WTC11 (cell line): Measurements from ENCODE around the gene PRKX.

Experiments
- ATF1 ChIP-seq: sonication (generic); formaldehyde crosslinking; IDR thresholded peaks from 2 replicates; pipeline ENCODE4 v1.8.1; 2023; ENCODE audit warnings: mild to moderate bottlenecking, moderate library complexity, missing genetic modification reagents
- FOXP1 ChIP-seq: sonication (generic); formaldehyde crosslinking; IDR thresholded peaks from 2 replicates; pipeline ENCODE4 v1.8.0; 2022; ENCODE audit warnings: missing genetic modification reagents, mild to moderate bottlenecking, moderate library complexity, borderline replicate concordance
- GRHL2 ChIP-seq: fragments of 250-450 bp; sonication (Bioruptor Pico); IDR thresholded peaks from 2 replicates; pipeline ENCODE4 v1.8.0; 2022; ENCODE audit warnings: mild to moderate bottlenecking, moderate library complexity; ENCODE audit not compliant: insufficient replicate concordance, severe bottlenecking
- NFYB ChIP-seq: sonication (generic); formaldehyde crosslinking; conservative IDR thresholded peaks from 2 replicates; pipeline ENCODE4 v1.8.0; 2022; ENCODE audit warnings: low read depth, missing genetic modification reagents
- RELA ChIP-seq: sonication (generic); formaldehyde crosslinking; IDR thresholded peaks from 2 replicates; pipeline ENCODE4 v1.8.1; 2022; ENCODE audit warnings: missing genetic modification reagents, mild to moderate bottlenecking, borderline replicate concordance
- TEAD4 ChIP-seq: sonication (generic); formaldehyde crosslinking; IDR thresholded peaks from 2 replicates; pipeline ENCODE4 v1.8.0; 2022; ENCODE audit warnings: mild to moderate bottlenecking, missing genetic modification reagents
- ZNF263 ChIP-seq: sonication (generic); formaldehyde crosslinking; IDR thresholded peaks from 2 replicates; pipeline ENCODE4 v1.8.1; 2022; ENCODE audit warnings: low read depth, mild to moderate bottlenecking, moderate library complexity, missing genetic modification reagents
- TF ChIP-seq, protein P1 (sequence below): fragments of 200-600 bp; IDR thresholded peaks from 2 replicates; pipeline ENCODE4 v1.8.0; 2022; ENCODE audit warnings: antibody characterized with exemption
- TF ChIP-seq, protein P2 (sequence below): sonication (generic); formaldehyde crosslinking; IDR thresholded peaks from 2 replicates; pipeline ENCODE4 v1.8.1; 2023; ENCODE audit warnings: mild to moderate bottlenecking, missing genetic modification reagents
- TF ChIP-seq, protein P3 (sequence below): sonication (generic); formaldehyde crosslinking; IDR thresholded peaks from 2 replicates; pipeline ENCODE4 v1.8.0; 2022; ENCODE audit warnings: mild to moderate bottlenecking, missing genetic modification reagents
- TF ChIP-seq, protein P4 (sequence below): sonication (generic); formaldehyde crosslinking; IDR thresholded peaks from 2 replicates; pipeline ENCODE4 v1.8.1; 2022; ENCODE audit warnings: low read depth, mild to moderate bottlenecking, moderate library complexity, missing genetic modification reagents, borderline replicate concordance
- TF ChIP-seq, protein P5 (sequence below): sonication (generic); formaldehyde crosslinking; conservative IDR thresholded peaks from 2 replicates; pipeline ENCODE4 v1.8.1; 2022; ENCODE audit warnings: mild to moderate bottlenecking, missing genetic modification reagents
- TF ChIP-seq, protein P6 (sequence below): sonication (generic); formaldehyde crosslinking; IDR thresholded peaks from 2 replicates; pipeline ENCODE4 v1.8.1; 2022; ENCODE audit warnings: mild to moderate bottlenecking, moderate library complexity, missing genetic modification reagents
- TF ChIP-seq, protein P7 (sequence below): sonication (generic); formaldehyde crosslinking; IDR thresholded peaks from 2 replicates; pipeline ENCODE4 v1.8.0; 2022; ENCODE audit warnings: mild to moderate bottlenecking, missing genetic modification reagents

DNA sequence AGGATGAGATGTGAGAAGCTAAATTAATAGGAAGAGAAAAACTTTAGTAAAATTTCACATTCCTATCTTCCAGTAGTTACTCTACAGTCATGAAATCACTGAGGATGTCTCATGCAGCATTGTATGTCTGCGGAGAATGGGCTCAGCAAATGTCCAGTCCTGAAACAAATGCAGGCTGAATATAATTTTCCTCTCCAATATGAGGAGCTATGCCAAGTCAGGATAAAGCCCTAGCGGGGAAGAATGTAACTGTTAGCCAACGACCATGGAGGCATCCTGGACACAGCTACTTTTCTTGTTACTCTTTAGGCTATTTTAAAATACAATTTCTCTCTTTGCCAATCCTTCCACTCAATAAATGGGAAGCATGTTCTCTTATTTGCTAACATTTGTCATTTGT, 127.7 kb downstream of the PRKX start:
- TF ChIP-seq FOXP1 (CRISPR knock-in tag) (no peak), ATF1 (CRISPR knock-in tag) (no peak), TEAD4 (CRISPR knock-in tag) (no peak), GRHL2 (CRISPR knock-in tag) (no peak), ZNF263 (CRISPR knock-in tag) (no peak), RELA (CRISPR knock-in tag) (no peak), NFYB (CRISPR knock-in tag) (no peak)
- TF ChIP-seq, protein P1, sequence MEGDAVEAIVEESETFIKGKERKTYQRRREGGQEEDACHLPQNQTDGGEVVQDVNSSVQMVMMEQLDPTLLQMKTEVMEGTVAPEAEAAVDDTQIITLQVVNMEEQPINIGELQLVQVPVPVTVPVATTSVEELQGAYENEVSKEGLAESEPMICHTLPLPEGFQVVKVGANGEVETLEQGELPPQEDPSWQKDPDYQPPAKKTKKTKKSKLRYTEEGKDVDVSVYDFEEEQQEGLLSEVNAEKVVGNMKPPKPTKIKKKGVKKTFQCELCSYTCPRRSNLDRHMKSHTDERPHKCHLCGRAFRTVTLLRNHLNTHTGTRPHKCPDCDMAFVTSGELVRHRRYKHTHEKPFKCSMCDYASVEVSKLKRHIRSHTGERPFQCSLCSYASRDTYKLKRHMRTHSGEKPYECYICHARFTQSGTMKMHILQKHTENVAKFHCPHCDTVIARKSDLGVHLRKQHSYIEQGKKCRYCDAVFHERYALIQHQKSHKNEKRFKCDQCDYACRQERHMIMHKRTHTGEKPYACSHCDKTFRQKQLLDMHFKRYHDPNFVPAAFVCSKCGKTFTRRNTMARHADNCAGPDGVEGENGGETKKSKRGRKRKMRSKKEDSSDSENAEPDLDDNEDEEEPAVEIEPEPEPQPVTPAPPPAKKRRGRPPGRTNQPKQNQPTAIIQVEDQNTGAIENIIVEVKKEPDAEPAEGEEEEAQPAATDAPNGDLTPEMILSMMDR: no peak
- TF ChIP-seq, protein P2, sequence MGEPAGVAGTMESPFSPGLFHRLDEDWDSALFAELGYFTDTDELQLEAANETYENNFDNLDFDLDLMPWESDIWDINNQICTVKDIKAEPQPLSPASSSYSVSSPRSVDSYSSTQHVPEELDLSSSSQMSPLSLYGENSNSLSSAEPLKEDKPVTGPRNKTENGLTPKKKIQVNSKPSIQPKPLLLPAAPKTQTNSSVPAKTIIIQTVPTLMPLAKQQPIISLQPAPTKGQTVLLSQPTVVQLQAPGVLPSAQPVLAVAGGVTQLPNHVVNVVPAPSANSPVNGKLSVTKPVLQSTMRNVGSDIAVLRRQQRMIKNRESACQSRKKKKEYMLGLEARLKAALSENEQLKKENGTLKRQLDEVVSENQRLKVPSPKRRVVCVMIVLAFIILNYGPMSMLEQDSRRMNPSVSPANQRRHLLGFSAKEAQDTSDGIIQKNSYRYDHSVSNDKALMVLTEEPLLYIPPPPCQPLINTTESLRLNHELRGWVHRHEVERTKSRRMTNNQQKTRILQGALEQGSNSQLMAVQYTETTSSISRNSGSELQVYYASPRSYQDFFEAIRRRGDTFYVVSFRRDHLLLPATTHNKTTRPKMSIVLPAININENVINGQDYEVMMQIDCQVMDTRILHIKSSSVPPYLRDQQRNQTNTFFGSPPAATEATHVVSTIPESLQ (CRISPR knock-in tag): no peak
- TF ChIP-seq, protein P3, sequence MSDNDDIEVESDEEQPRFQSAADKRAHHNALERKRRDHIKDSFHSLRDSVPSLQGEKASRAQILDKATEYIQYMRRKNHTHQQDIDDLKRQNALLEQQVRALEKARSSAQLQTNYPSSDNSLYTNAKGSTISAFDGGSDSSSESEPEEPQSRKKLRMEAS (CRISPR knock-in tag): no peak
- TF ChIP-seq, protein P4, sequence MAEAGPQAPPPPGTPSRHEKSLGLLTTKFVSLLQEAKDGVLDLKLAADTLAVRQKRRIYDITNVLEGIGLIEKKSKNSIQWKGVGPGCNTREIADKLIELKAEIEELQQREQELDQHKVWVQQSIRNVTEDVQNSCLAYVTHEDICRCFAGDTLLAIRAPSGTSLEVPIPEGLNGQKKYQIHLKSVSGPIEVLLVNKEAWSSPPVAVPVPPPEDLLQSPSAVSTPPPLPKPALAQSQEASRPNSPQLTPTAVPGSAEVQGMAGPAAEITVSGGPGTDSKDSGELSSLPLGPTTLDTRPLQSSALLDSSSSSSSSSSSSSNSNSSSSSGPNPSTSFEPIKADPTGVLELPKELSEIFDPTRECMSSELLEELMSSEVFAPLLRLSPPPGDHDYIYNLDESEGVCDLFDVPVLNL (CRISPR knock-in tag): no peak
- TF ChIP-seq, protein P5, sequence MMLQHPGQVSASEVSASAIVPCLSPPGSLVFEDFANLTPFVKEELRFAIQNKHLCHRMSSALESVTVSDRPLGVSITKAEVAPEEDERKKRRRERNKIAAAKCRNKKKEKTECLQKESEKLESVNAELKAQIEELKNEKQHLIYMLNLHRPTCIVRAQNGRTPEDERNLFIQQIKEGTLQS (CRISPR knock-in tag): no peak
- TF ChIP-seq, protein P6, sequence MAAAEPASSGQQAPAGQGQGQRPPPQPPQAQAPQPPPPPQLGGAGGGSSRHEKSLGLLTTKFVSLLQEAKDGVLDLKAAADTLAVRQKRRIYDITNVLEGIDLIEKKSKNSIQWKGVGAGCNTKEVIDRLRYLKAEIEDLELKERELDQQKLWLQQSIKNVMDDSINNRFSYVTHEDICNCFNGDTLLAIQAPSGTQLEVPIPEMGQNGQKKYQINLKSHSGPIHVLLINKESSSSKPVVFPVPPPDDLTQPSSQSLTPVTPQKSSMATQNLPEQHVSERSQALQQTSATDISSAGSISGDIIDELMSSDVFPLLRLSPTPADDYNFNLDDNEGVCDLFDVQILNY (CRISPR knock-in tag): no peak
- TF ChIP-seq, protein P7, sequence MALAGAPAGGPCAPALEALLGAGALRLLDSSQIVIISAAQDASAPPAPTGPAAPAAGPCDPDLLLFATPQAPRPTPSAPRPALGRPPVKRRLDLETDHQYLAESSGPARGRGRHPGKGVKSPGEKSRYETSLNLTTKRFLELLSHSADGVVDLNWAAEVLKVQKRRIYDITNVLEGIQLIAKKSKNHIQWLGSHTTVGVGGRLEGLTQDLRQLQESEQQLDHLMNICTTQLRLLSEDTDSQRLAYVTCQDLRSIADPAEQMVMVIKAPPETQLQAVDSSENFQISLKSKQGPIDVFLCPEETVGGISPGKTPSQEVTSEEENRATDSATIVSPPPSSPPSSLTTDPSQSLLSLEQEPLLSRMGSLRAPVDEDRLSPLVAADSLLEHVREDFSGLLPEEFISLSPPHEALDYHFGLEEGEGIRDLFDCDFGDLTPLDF (CRISPR knock-in tag): no peak
